A549 (cell line): ENCODE data around the gene MAMSTR.
"Not testable (repeated sequence)": the region's sequence is repeated elsewhere in the genome, so short reads cannot be mapped to it uniquely, and the experiment has no call there.

Source experiments
- EP300 ChIP-seq, 2 experiments: fragments of >200 bp; sonication (Bioruptor Twin); formaldehyde crosslinking; IDR thresholded peaks; 2 replicates in 1 of 2; 3 replicates in 1 of 2; pipeline ENCODE4 v1.6.1; 2016 to 2017
- HEYL ChIP-seq: fragments of 250-450 bp; sonication (Bioruptor Pico); IDR thresholded peaks from 2 replicates; pipeline ENCODE4 v1.8.0; 2021; ENCODE audit warnings: mild to moderate bottlenecking, moderate library complexity
- JUNB ChIP-seq: fragments of >200 bp; sonication (Bioruptor Twin); formaldehyde crosslinking; IDR thresholded peaks from 2 replicates; pipeline ENCODE4 v1.6.1; 2016
- KDM5A ChIP-seq: fragments of 200-600 bp; sonication (generic); IDR thresholded peaks from 2 replicates; pipeline ENCODE4 v1.6.1; 2016; ENCODE audit warnings: antibody characterized with exemption, mild to moderate bottlenecking
- NPAS2 ChIP-seq: fragments of 250-450 bp; sonication (Bioruptor Pico); IDR thresholded peaks from 2 replicates; pipeline ENCODE4 v1.8.0; 2022; ENCODE audit warnings: mild to moderate bottlenecking, moderate library complexity, borderline replicate concordance
- PHF8 ChIP-seq: fragments of 200-600 bp; sonication (generic); IDR thresholded peaks from 2 replicates; pipeline ENCODE4 v1.6.1; 2016; ENCODE audit warnings: low read depth, mild to moderate bottlenecking, antibody characterized with exemption, moderate library complexity, borderline replicate concordance
- POLR2AphosphoS2 ChIP-seq: conservative IDR thresholded peaks from 2 replicates; pipeline ENCODE4 v1.6.1; 2012; ENCODE audit warnings: low read length, improper control_type of control experiment, inconsistent platforms
- SMC3 ChIP-seq: fragments of >200 bp; sonication (Bioruptor Twin); formaldehyde crosslinking; IDR thresholded peaks from 3 replicates; pipeline ENCODE4 v1.6.1; 2018; ENCODE audit warnings: inconsistent platforms
- TF ChIP-seq, protein P1 (sequence below): fragments of >200 bp; sonication (Bioruptor Twin); formaldehyde crosslinking; IDR thresholded peaks from 3 replicates; pipeline ENCODE4 v1.5.1; 2016
- TF ChIP-seq, protein P2 (sequence below): fragments of 450-650 bp; IDR thresholded peaks from 2 replicates; pipeline ENCODE4 v1.6.1; 2014; ENCODE audit warnings: antibody characterized with exemption

DNA sequence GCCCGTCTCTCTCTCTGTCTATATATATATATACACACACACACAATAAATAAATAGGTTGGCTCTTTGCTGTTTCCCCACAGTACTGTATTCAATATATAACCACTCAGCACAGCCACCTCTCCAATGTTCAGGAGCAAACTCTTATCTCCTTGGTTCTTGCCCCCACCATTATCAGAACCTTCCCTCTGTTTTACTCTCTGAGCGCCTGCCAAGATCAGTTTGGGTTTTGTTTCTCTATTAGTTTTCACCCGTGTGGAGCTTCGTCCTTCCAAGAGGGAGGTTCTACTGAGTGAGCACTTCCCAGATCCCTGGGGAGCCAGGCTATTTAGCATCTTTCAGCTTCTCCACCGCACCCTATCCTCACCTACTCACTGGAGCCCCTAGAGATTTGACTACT is 46.3 kb upstream of the MAMSTR start:
- not testable (repeated sequence) for TF ChIP-seq PHF8; POLR2AphosphoS2; JUNB; KDM5A; EP300 (IDR thresholded peaks at IDR 0.05); SMC3; HEYL; NPAS2 (CRISPR knock-in tag)
- TF ChIP-seq, protein P1, sequence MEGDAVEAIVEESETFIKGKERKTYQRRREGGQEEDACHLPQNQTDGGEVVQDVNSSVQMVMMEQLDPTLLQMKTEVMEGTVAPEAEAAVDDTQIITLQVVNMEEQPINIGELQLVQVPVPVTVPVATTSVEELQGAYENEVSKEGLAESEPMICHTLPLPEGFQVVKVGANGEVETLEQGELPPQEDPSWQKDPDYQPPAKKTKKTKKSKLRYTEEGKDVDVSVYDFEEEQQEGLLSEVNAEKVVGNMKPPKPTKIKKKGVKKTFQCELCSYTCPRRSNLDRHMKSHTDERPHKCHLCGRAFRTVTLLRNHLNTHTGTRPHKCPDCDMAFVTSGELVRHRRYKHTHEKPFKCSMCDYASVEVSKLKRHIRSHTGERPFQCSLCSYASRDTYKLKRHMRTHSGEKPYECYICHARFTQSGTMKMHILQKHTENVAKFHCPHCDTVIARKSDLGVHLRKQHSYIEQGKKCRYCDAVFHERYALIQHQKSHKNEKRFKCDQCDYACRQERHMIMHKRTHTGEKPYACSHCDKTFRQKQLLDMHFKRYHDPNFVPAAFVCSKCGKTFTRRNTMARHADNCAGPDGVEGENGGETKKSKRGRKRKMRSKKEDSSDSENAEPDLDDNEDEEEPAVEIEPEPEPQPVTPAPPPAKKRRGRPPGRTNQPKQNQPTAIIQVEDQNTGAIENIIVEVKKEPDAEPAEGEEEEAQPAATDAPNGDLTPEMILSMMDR: not testable (repeated sequence)
- TF ChIP-seq, protein P2, sequence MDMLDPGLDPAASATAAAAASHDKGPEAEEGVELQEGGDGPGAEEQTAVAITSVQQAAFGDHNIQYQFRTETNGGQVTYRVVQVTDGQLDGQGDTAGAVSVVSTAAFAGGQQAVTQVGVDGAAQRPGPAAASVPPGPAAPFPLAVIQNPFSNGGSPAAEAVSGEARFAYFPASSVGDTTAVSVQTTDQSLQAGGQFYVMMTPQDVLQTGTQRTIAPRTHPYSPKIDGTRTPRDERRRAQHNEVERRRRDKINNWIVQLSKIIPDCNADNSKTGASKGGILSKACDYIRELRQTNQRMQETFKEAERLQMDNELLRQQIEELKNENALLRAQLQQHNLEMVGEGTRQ: not testable (repeated sequence)
